Measurements from ENCODE around the gene THSD4.

DNA sequence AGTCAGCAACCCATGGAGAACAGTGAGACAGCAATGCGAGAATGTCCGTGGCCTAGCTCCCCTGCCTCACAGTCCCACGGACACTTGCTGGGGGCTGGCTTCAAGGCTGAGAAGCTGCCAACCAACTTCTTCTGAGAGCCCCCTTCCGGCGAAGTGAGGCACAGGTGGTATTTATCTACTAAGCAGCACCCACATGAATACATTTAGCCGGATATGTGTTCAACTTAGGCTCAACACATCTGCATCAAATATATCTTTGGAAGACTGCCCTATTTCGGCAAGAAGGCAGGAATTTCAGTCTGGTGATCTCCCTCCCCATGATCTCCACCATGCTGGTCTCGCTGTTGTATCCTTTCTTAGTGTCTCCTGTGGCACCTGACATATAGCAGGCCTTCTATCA lies 354.1 kb downstream of the THSD4 start:
- TF ChIP-seq CTCF (conservative IDR thresholded peaks at IDR 0.05; ENCODE audit: low read length) (no peak), EZH2phosphoT487 (IDR thresholded peaks at IDR 0.05; ENCODE audit: borderline replicate concordance) (no peak)

Measured in Loucy (cell line).